ENCODE data around the gene THUMPD2.
"Not testable (repeated sequence)": the region's sequence is repeated elsewhere in the genome, so short reads cannot be mapped to it uniquely, and the experiment has no call there.

THUMPD2 gene, protein sequence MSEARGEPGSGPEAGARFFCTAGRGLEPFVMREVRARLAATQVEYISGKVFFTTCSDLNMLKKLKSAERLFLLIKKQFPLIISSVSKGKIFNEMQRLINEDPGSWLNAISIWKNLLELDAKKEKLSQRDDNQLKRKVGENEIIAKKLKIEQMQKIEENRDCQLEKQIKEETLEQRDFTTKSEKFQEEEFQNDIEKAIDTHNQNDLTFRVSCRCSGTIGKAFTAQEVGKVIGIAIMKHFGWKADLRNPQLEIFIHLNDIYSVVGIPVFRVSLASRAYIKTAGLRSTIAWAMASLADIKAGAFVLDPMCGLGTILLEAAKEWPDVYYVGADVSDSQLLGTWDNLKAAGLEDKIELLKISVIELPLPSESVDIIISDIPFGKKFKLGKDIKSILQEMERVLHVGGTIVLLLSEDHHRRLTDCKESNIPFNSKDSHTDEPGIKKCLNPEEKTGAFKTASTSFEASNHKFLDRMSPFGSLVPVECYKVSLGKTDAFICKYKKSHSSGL

GRCh38 chr2:39778775-39779340 lies at the start of gene THUMPD2:
TSS of gene THUMPD2 (minus strand) at chr2:39779258. CDS start at chr2:39779239, 19 bp downstream.
- peak; percentile 67 for ATAC-seq (replicated peaks; ENCODE audit: extremely low read depth, poor library complexity, severe bottlenecking)
- Mint-ChIP-seq H3K4me1 (peaks cover 42% of the 10 kb centered on the region), H3K27me3 (no peaks in the 10 kb centered on the region), H3K36me3 (ENCODE audit: insufficient read depth) (peaks cover 3% of the 10 kb centered on the region), H3K27ac (ENCODE audit: low read depth) (peak within 1 kb of the TSS; percentile 96), H3K9me3 (no peaks in the 10 kb centered on the region), H3K4me3 (peak within 1 kb of the TSS; percentile 96)
- DNase-seq (ENCODE audit: low spot score in 2 of 2): peak; percentile 22 to 27

DNA sequence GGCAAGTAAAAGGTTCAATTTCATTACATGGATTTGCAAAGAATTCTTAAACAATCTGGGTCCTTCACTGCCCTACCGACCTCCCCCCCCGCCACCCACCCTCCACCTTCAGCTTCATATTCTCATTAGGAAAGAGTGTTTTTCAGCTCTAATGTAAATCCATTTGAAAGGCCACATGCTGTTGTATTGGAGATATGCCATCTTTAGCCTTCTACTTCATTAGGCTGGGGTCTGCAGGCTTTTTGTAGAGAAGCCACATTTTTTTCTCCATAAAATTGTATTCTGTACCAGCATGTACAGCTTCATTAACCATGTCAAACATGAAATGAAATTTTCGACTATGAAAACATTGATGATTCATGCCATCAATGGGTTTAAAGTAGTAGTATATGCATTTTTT lies 42.8 kb upstream of the THUMPD2 start:
- Mint-ChIP-seq H3K27me3 (peaks cover 17% of the 10 kb centered on the region), H3K4me3 (no peak overlapping the region), H3K27ac (ENCODE audit: low read depth) (no peak overlapping the region), H3K36me3 (ENCODE audit: insufficient read depth) (no peaks in the 10 kb centered on the region), H3K4me1 (no peaks in the 10 kb centered on the region), H3K9me3 (no peaks in the 10 kb centered on the region)
- DNase-seq (ENCODE audit: low spot score in 2 of 2) (no peak), ATAC-seq (replicated peaks; ENCODE audit: extremely low read depth, poor library complexity, severe bottlenecking) (no peak)

GRCh38 chr2:39816845-39817244 lies 37.8 kb upstream of the THUMPD2 start:
- Mint-ChIP-seq H3K27ac (ENCODE audit: low read depth) (no peak overlapping the region), H3K36me3 (ENCODE audit: insufficient read depth) (no peaks in the 10 kb centered on the region)

DNA sequence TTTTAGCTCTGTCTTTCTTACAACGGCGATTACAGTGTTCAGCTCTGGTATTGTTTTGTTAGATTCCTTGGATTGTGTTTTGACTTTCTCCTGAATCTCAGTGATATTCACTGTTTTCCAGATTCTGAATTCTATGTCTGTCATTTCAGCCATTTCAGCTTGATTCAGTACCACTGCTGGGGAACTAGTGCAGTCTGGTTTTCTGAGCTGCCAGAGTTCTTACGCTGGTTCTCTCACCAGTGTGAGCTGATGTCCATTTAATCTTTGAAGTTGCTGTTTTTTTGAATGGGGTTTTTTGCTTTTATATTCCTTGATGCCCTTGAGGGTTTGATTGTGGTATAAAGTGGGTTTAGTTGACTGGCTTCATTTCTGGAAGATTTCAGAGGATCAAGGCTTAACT lies 37.4 kb upstream of the THUMPD2 start:
- Mint-ChIP-seq H3K4me1 (no peaks in the 10 kb centered on the region), H3K36me3 (ENCODE audit: insufficient read depth) (no peaks in the 10 kb centered on the region), H3K4me3 (no peak overlapping the region), H3K27me3 (peaks cover 61% of the 10 kb centered on the region), H3K27ac (ENCODE audit: low read depth) (no peak overlapping the region), H3K9me3 (peaks cover 9% of the 10 kb centered on the region)
- ATAC-seq (replicated peaks; ENCODE audit: extremely low read depth, poor library complexity, severe bottlenecking) (no peak), DNase-seq (ENCODE audit: low spot score in 2 of 2) (no peak)

More at GRCh38 chr2:39816845-39817244, 37.8 kb upstream of the THUMPD2 start:
- peaks cover 9% of the 10 kb centered on the region for H3K9me3 Mint-ChIP-seq
- no peak for ATAC-seq (replicated peaks; ENCODE audit: extremely low read depth, poor library complexity, severe bottlenecking)
- H3K4me1 Mint-ChIP-seq: no peaks in the 10 kb centered on the region
- no peak for DNase-seq (ENCODE audit: low spot score in 2 of 2)
- peaks cover 59% of the 10 kb centered on the region for H3K27me3 Mint-ChIP-seq
- H3K4me3 Mint-ChIP-seq: no peak overlapping the region

- ATAC-seq (replicated peaks; ENCODE audit: extremely low read depth, poor library complexity, severe bottlenecking): no peak
- Mint-ChIP-seq H3K9me3 (peaks cover 21% of the 10 kb centered on the region), H3K4me3 (no peak overlapping the region), H3K27me3 (peaks cover 35% of the 10 kb centered on the region), H3K4me1 (no peaks in the 10 kb centered on the region), H3K36me3 (ENCODE audit: insufficient read depth) (peaks cover 1% of the 10 kb centered on the region), H3K27ac (ENCODE audit: low read depth) (no peak overlapping the region)
- no peak for DNase-seq (ENCODE audit: low spot score in 2 of 2)
Observed at GRCh38 chr2:39805936-39806608, 27.0 kb upstream of the THUMPD2 start.

DNA sequence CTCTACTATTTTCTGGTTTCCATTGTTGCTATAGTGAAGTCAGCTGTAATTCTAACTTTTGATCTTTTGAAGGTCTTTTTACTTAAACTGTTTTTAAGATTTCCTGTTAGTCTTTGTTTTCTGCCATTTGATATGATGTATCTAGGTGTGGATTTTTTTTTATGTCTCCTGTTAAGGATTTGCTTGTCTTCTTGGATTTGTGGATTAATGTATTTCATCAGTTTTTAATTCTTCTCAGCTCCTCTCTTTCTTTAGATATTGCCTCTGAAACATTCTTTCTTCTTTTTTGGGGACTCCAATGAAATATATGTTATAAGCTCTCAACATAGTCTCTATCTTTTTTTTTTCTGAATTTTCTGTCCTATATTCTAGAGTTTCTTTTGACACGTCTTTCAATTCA lies 24.8 kb upstream of the THUMPD2 start:
- H3K4me1 Mint-ChIP-seq: no peaks in the 10 kb centered on the region
- peaks cover 2% of the 10 kb centered on the region for H3K36me3 Mint-ChIP-seq (ENCODE audit: insufficient read depth)
- H3K9me3 Mint-ChIP-seq: peaks cover 21% of the 10 kb centered on the region
- DNase-seq (ENCODE audit: low spot score in 2 of 2) (no peak), ATAC-seq (replicated peaks; ENCODE audit: extremely low read depth, poor library complexity, severe bottlenecking) (no peak)
- no peak overlapping the region for H3K4me3 Mint-ChIP-seq
- peaks cover 13% of the 10 kb centered on the region for H3K27me3 Mint-ChIP-seq
- no peak overlapping the region for H3K27ac Mint-ChIP-seq (ENCODE audit: low read depth)

GRCh38 chr2:39800752-39801151 lies 21.7 kb upstream of the THUMPD2 start:
- Mint-ChIP-seq H3K4me3 (no peak overlapping the region), H3K9me3 (peaks cover 17% of the 10 kb centered on the region), H3K27ac (ENCODE audit: low read depth) (no peak overlapping the region), H3K36me3 (ENCODE audit: insufficient read depth) (peaks cover 2% of the 10 kb centered on the region), H3K27me3 (peaks cover 9% of the 10 kb centered on the region), H3K4me1 (no peaks in the 10 kb centered on the region)
- DNase-seq (ENCODE audit: low spot score in 2 of 2) (no peak), ATAC-seq (replicated peaks; ENCODE audit: extremely low read depth, poor library complexity, severe bottlenecking) (no peak)

DNA sequence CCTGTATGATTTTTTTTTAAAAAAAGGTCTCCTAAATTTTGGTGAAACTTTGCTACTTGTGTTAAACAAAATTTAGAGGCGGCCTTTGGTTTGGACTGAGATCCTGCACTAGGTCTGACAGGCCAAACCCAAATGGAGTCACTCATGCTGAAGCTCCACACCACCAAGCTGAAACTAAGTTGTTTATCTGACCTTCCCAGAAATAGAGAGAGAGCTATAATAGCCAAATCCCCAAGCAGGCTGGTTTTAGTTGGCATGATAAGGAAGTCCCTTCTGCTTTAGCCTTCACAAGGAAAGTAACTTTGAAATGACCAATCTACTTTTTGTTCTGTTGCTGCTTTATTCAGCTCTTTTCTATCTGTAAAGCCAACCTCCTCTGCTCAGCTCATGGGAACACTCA lies 17.1 kb upstream of the THUMPD2 start:
- ATAC-seq (replicated peaks; ENCODE audit: extremely low read depth, poor library complexity, severe bottlenecking): no peak
- Mint-ChIP-seq H3K9me3 (no peaks in the 10 kb centered on the region), H3K27me3 (no peaks in the 10 kb centered on the region), H3K4me1 (no peaks in the 10 kb centered on the region), H3K27ac (ENCODE audit: low read depth) (no peak overlapping the region), H3K36me3 (ENCODE audit: insufficient read depth) (peaks cover 2% of the 10 kb centered on the region), H3K4me3 (no peak overlapping the region)
- DNase-seq (ENCODE audit: low spot score in 2 of 2): no peak

GRCh38 chr2:39790216-39790818 lies 11.3 kb upstream of the THUMPD2 start:
- ATAC-seq (replicated peaks; ENCODE audit: extremely low read depth, poor library complexity, severe bottlenecking): not testable (repeated sequence)

GRCh38 chr2:39787950-39788349 lies 8.9 kb upstream of the THUMPD2 start:
- no peak for ATAC-seq (replicated peaks; ENCODE audit: extremely low read depth, poor library complexity, severe bottlenecking)

More at GRCh38 chr2:39790216-39790818, 11.3 kb upstream of the THUMPD2 start:
- H3K4me3 Mint-ChIP-seq; DNase-seq (ENCODE audit: low spot score in 2 of 2); H3K4me1 Mint-ChIP-seq; H3K27me3 Mint-ChIP-seq; H3K9me3 Mint-ChIP-seq; H3K27ac Mint-ChIP-seq (ENCODE audit: low read depth); H3K36me3 Mint-ChIP-seq (ENCODE audit: insufficient read depth): not testable (repeated sequence)

GRCh38 chr2:39786761-39787522 lies 7.9 kb upstream of the THUMPD2 start:
- ATAC-seq (replicated peaks; ENCODE audit: extremely low read depth, poor library complexity, severe bottlenecking) (no peak), DNase-seq (ENCODE audit: low spot score in 2 of 2) (no peak)
- H3K36me3 Mint-ChIP-seq (ENCODE audit: insufficient read depth): no peaks in the 10 kb centered on the region
- no peaks in the 10 kb centered on the region for H3K4me1 Mint-ChIP-seq
- H3K9me3 Mint-ChIP-seq: no peaks in the 10 kb centered on the region
- H3K27me3 Mint-ChIP-seq: peaks cover 10% of the 10 kb centered on the region
- no peak overlapping the region for H3K27ac Mint-ChIP-seq (ENCODE audit: low read depth)
- H3K4me3 Mint-ChIP-seq: no peak overlapping the region

More at GRCh38 chr2:39787950-39788349, 8.9 kb upstream of the THUMPD2 start:
- H3K4me3 Mint-ChIP-seq: no peak overlapping the region
- no peaks in the 10 kb centered on the region for H3K36me3 Mint-ChIP-seq (ENCODE audit: insufficient read depth)
- no peaks in the 10 kb centered on the region for H3K4me1 Mint-ChIP-seq
- no peak overlapping the region for H3K27ac Mint-ChIP-seq (ENCODE audit: low read depth)
- DNase-seq (ENCODE audit: low spot score in 2 of 2): no peak
- peaks cover 10% of the 10 kb centered on the region for H3K27me3 Mint-ChIP-seq
- no peaks in the 10 kb centered on the region for H3K9me3 Mint-ChIP-seq

DNA sequence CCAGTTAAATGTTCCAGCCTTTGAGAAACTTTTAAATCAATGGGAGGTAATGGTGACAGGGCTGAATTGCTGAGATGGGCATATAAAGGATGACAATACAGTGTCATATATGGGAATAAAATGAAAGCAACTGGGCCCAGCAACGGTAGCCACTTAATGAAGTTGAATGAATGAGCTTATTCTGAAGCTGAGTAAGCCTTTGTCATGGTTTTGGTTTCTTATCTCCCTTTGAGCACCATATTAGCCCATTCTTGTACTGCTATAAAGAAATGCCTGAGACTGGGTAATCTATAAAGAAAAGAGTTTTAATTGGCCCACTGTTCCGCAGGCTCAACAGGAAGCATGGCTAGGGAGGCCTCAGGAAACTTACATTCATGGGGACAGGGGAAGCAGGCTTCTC lies 3.5 kb upstream of the THUMPD2 start:
- peaks cover 24% of the 10 kb centered on the region for H3K4me1 Mint-ChIP-seq
- H3K9me3 Mint-ChIP-seq: no peaks in the 10 kb centered on the region
- peaks cover 10% of the 10 kb centered on the region for H3K27me3 Mint-ChIP-seq
- peaks cover 3% of the 10 kb centered on the region for H3K36me3 Mint-ChIP-seq (ENCODE audit: insufficient read depth)
- DNase-seq (ENCODE audit: low spot score in 2 of 2) (no peak), ATAC-seq (replicated peaks; ENCODE audit: extremely low read depth, poor library complexity, severe bottlenecking) (no peak)
- no peak overlapping the region for H3K4me3 Mint-ChIP-seq
- no peak overlapping the region for H3K27ac Mint-ChIP-seq (ENCODE audit: low read depth)

Data from central memory CD8-positive, alpha-beta T cell (primary cell).